Liver (tissue), 9 donors: Measurements from ENCODE around the gene EME1. TPM values are rescaled to one million over a fixed set of nuclear protein-coding genes. Genes with fewer than 3 reads are reported as not detected.

Experiments
- DNase-seq: peaks from one replicate; pipeline ENCODE4 v3.0.0-alpha.2; 2017; ENCODE audit warnings: low spot score
- H3K27ac ChIP-seq, 2 donors: one replicate each; pipeline ENCODE4 v1.7.0; 2013; ENCODE audit warnings: inconsistent platforms in 2 of 2, low read length in 2 of 2, control low read depth in 1 of 2, low read depth in 1 of 2, mild to moderate bottlenecking in 1 of 2
- H3K27me3 ChIP-seq, 4 donors: one replicate each; pipeline versions ENCODE4 v1.6.1 to v1.7.0; 2013; ENCODE audit warnings: low read length in 3 of 4, inconsistent platforms in 1 of 4, mild to moderate bottlenecking in 1 of 4, moderate library complexity in 1 of 4; ENCODE audit not compliant: control insufficient read depth in 4 of 4, insufficient read depth in 4 of 4
- H3K36me3 ChIP-seq, 4 donors: one replicate each; pipeline versions ENCODE4 v1.6.1 to v1.7.0; 2013; ENCODE audit warnings: low read length in 3 of 4, mild to moderate bottlenecking in 3 of 4, low read depth in 1 of 4, moderate library complexity in 1 of 4; ENCODE audit not compliant: control insufficient read depth in 4 of 4, insufficient read depth in 3 of 4
- H3K4me1 ChIP-seq, 4 donors: one replicate each; pipeline versions ENCODE4 v1.6.1 to v1.7.0; 2013; ENCODE audit warnings: low read length in 3 of 4, mild to moderate bottlenecking in 3 of 4, moderate library complexity in 1 of 4; ENCODE audit not compliant: control insufficient read depth in 4 of 4, insufficient read depth in 4 of 4
- H3K4me3 ChIP-seq, 3 donors: one replicate each; pipeline versions ENCODE4 v1.6.1 to v1.7.0; 2013; ENCODE audit warnings: low read length in 3 of 3, control low read depth in 1 of 3, low read depth in 1 of 3, mild to moderate bottlenecking in 1 of 3
- H3K9ac ChIP-seq, 2 donors: one replicate each; pipeline ENCODE4 v1.7.0; 2013; ENCODE audit warnings: low read length in 2 of 2, mild to moderate bottlenecking in 2 of 2, moderate library complexity in 2 of 2, control low read depth in 1 of 2, low read depth in 1 of 2
- H3K9me3 ChIP-seq, 4 donors: one replicate each; pipeline versions ENCODE4 v1.6.1 to v1.7.0; 2013; ENCODE audit warnings: low read length in 3 of 4; ENCODE audit not compliant: control insufficient read depth in 4 of 4
- EGR1 ChIP-seq, 2 donors: IDR thresholded peaks; 2 replicates each; pipeline ENCODE4 v1.6.1; 2016 to 2018; ENCODE audit warnings: antibody characterized with exemption in 2 of 2, low read depth in 2 of 2
- FOXA1 ChIP-seq: IDR thresholded peaks from 2 replicates; pipeline ENCODE4 v1.6.1; 2016; ENCODE audit warnings: antibody characterized with exemption
- FOXA2 ChIP-seq: IDR thresholded peaks from 2 replicates; pipeline ENCODE4 v1.6.1; 2016; ENCODE audit warnings: antibody characterized with exemption
- GABPA ChIP-seq, 2 donors: IDR thresholded peaks in 1 of 2; conservative IDR thresholded peaks in 1 of 2; 2 replicates each; pipeline ENCODE4 v1.6.1; 2016; ENCODE audit warnings: antibody characterized with exemption in 2 of 2, mild to moderate bottlenecking in 1 of 2, moderate library complexity in 1 of 2
- HNF4G ChIP-seq: IDR thresholded peaks from 2 replicates; pipeline ENCODE4 v1.6.1; 2016; ENCODE audit warnings: antibody characterized with exemption
- NR2F2 ChIP-seq: IDR thresholded peaks from 2 replicates; pipeline ENCODE4 v1.6.1; 2016; ENCODE audit warnings: antibody characterized with exemption
- RAD21 ChIP-seq, 2 donors: IDR thresholded peaks; 2 replicates each; pipeline ENCODE4 v1.6.1; 2016; ENCODE audit warnings: antibody characterized with exemption in 2 of 2, mild to moderate bottlenecking in 2 of 2
- RXRA ChIP-seq, 2 donors: IDR thresholded peaks; 2 replicates each; pipeline ENCODE4 v1.6.1; 2017 to 2018; ENCODE audit warnings: antibody characterized with exemption in 2 of 2, mild to moderate bottlenecking in 1 of 2
- SP1 ChIP-seq: IDR thresholded peaks from 2 replicates; pipeline ENCODE4 v1.6.1; 2018; ENCODE audit warnings: antibody characterized with exemption, mild to moderate bottlenecking
- YY1 ChIP-seq: IDR thresholded peaks from 2 replicates; pipeline ENCODE4 v1.6.1; 2016; ENCODE audit warnings: antibody characterized with exemption, mild to moderate bottlenecking
- WGBS: extraction: QIAGEN DNeasy Blood & Tissue Kit; methylation state at CpG from one replicate; pipeline ENCODE4 v1.1.7; 2013; 5-methylcytosine and 5-hydroxymethylcytosine counted together
- polyA plus RNA-seq, 2 donors: library from polyadenylated mRNA; stranded (reverse) in 1 of 2; unstranded in 1 of 2; fragments of 200-250 nt in 1 of 2; fragments of >200 nt in 1 of 2; fragmentation: Nextera tagmentation in 1 of 2; extraction: Ambion mirVana in 1 of 2; gene quantifications; one replicate each; pipeline versions ENCODE4 v1.2.1 to v1.2.3, GENCODE V29; 2013 to 2015
- total RNA-seq, 2 donors: library from RNA; depleted of rRNA; stranded (reverse); fragments of >200 nt; gene quantifications; one replicate each; pipeline ENCODE4 v1.2.3, GENCODE V29; 2014
- TF ChIP-seq, protein P1 (sequence below): IDR thresholded peaks from 2 replicates; pipeline ENCODE4 v1.6.1; 2016; ENCODE audit warnings: antibody characterized with exemption
- TF ChIP-seq, protein P2 (sequence below): IDR thresholded peaks from 2 replicates; pipeline ENCODE4 v1.6.1; 2016; ENCODE audit warnings: antibody characterized with exemption
- TF ChIP-seq, protein P3 (sequence below): IDR thresholded peaks from 2 replicates; pipeline ENCODE4 v1.6.1; 2016; ENCODE audit warnings: antibody characterized with exemption, mild to moderate bottlenecking
- TF ChIP-seq, protein P4 (sequence below): IDR thresholded peaks from 2 replicates; pipeline ENCODE4 v1.6.1; 2016; ENCODE audit warnings: antibody characterized with exemption
- donor health status: healthy.
- donor health status: healthy.
- donor health status: healthy.
- donor health status: healthy.
- donor health status: healthy.

The EME1 gene
- total and polyA plus RNA-seq, 4 donors, result 0.08 to 3.4 (median 0.35) TPM

DNA sequence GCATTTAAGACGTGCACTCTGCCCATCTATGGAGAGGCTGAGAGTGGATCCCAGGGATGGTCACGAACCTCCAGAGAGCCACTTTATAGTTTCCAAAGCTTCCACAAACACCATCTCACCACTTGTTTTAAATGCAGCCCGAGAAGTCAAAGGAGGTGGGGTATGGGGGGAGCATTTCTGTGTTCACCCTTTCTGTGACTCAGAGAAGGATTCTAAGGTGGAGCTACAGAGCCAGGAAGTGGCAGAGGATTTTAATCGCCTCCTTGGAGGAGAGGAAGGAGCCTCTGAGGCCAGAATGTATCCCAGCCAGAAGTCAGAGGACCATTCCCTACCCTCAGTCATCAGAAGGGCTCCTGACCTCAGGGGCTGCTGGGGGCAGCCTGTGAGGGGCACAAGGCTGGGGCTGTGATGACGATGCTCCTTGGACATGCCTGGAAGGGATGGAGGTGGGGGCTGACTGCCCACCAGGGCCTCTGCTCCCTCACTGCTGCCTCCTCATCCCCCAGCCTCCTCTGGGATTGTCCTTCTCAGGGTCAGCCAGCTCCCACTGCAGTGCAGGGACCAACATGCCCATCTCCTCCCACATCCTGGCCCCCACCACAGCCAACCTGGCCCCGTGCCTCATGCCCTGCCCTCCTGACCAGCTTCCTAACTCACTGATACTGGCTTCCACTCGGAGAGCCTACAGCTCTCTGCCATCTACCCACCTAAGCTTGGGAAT, 24.3 kb upstream of the EME1 start:
- no peak for TF ChIP-seq SP1
- TF ChIP-seq, protein P1, sequence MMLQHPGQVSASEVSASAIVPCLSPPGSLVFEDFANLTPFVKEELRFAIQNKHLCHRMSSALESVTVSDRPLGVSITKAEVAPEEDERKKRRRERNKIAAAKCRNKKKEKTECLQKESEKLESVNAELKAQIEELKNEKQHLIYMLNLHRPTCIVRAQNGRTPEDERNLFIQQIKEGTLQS, result no peak
- TF ChIP-seq YY1, result no peak
- TF ChIP-seq RXRA (IDR thresholded peaks at IDR 0.05), result no peak
- no peak for TF ChIP-seq FOXA1
- TF ChIP-seq RAD21 (IDR thresholded peaks at IDR 0.05), result no peak
- peaks cover 0 to under 1% (median 0%) of the 10 kb centered on the region in 4 donors for H3K36me3 ChIP-seq
- H3K4me1 ChIP-seq, result peaks cover 6 to 17% (median 11%) of the 10 kb centered on the region in 4 donors
- no peak overlapping the region for H3K4me3 ChIP-seq
- 86% methylated on average over 7 of the region's 7 CpGs for WGBS
- no peak overlapping the region for H3K27ac ChIP-seq
- no peaks in the 10 kb centered on the region for H3K9me3 ChIP-seq
- DNase-seq, result no peak
- H3K9ac ChIP-seq, result no peak overlapping the region
- H3K27me3 ChIP-seq, result no peaks in the 10 kb centered on the region

DNA sequence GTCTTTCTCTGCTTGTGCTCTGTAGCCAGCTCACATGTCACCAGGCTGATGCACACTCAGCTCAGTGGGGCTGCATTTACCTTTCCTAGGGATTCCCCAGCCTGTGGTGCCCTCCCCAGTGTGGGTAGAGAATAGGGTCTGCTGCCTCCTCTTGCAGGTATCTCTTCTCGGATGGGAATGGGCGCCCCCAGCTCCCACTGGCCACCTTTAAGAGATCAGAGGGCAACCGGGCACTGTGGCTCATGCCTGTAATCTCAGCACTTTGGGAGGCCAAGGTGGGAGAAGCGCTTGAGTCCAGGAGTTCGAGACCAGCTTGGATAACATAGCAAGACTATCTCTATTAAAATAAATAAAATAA, 23.8 kb upstream of the EME1 start:
- DNase-seq, result no peak
- Histone ChIP-seq H3K27me3 (no peaks in the 10 kb centered on the region), H3K4me3 (no peak overlapping the region), H3K4me1 (peaks cover 6 to 17% (median 11%) of the 10 kb centered on the region in 4 donors), H3K9ac (no peak overlapping the region), H3K9me3 (no peaks in the 10 kb centered on the region), H3K27ac (no peak overlapping the region), H3K36me3 (peaks cover 0 to 4% (median under 1%) of the 10 kb centered on the region in 4 donors)
- TF ChIP-seq, protein P2, sequence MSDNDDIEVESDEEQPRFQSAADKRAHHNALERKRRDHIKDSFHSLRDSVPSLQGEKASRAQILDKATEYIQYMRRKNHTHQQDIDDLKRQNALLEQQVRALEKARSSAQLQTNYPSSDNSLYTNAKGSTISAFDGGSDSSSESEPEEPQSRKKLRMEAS, result no peak
- TF ChIP-seq FOXA2 (no peak), EGR1 (IDR thresholded peaks at IDR 0.05; ENCODE audit: low read depth in 2 of 2) (no peak), RXRA (IDR thresholded peaks at IDR 0.05) (no peak), HNF4G (no peak), RAD21 (IDR thresholded peaks at IDR 0.05) (no peak), FOXA1 (no peak), GABPA (IDR thresholded peaks at IDR 0.05 in 1 of 2, conservative IDR thresholded peaks at IDR 0.05 in 1 of 2) (no peak), NR2F2 (no peak), YY1 (no peak)
- TF ChIP-seq, protein P3, sequence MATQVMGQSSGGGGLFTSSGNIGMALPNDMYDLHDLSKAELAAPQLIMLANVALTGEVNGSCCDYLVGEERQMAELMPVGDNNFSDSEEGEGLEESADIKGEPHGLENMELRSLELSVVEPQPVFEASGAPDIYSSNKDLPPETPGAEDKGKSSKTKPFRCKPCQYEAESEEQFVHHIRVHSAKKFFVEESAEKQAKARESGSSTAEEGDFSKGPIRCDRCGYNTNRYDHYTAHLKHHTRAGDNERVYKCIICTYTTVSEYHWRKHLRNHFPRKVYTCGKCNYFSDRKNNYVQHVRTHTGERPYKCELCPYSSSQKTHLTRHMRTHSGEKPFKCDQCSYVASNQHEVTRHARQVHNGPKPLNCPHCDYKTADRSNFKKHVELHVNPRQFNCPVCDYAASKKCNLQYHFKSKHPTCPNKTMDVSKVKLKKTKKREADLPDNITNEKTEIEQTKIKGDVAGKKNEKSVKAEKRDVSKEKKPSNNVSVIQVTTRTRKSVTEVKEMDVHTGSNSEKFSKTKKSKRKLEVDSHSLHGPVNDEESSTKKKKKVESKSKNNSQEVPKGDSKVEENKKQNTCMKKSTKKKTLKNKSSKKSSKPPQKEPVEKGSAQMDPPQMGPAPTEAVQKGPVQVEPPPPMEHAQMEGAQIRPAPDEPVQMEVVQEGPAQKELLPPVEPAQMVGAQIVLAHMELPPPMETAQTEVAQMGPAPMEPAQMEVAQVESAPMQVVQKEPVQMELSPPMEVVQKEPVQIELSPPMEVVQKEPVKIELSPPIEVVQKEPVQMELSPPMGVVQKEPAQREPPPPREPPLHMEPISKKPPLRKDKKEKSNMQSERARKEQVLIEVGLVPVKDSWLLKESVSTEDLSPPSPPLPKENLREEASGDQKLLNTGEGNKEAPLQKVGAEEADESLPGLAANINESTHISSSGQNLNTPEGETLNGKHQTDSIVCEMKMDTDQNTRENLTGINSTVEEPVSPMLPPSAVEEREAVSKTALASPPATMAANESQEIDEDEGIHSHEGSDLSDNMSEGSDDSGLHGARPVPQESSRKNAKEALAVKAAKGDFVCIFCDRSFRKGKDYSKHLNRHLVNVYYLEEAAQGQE, result no peak
- WGBS, result 96% methylated on average over 5 of the region's 5 CpGs

DNA sequence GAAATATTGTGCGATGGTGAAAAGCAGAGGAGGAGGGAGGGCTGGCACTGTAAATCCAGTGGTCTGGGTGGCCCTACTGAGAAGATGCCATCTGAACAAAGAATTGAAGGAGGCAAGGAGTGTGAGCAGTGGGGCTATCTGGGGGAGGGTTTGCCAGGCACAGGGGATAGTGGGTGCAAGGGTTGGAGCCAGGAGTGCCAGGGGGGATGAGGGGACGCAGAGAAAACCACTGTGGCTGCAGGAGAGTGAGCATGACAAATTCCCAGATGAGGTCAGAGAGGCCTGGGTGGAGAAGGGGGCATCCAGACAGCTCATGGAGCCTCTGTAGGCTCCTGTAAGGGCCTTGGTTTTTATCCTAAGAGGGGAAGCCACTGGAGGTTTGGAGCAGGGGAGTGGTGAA, 22.3 kb upstream of the EME1 start:
- Histone ChIP-seq H3K9ac (no peak overlapping the region), H3K27ac (no peak overlapping the region), H3K9me3 (no peaks in the 10 kb centered on the region), H3K4me1 (peaks cover 3 to 11% (median 8%) of the 10 kb centered on the region in 4 donors), H3K36me3 (peaks cover 0 to 15% (median 3%) of the 10 kb centered on the region in 4 donors), H3K27me3 (no peaks in the 10 kb centered on the region), H3K4me3 (no peak overlapping the region)
- no peak for DNase-seq
- WGBS, result 96% methylated on average over 2 of the region's 2 CpGs
- TF ChIP-seq FOXA1 (no peak), GABPA (IDR thresholded peaks at IDR 0.05 in 1 of 2, conservative IDR thresholded peaks at IDR 0.05 in 1 of 2) (no peak), YY1 (no peak), FOXA2 (no peak), RAD21 (IDR thresholded peaks at IDR 0.05) (no peak)
- TF ChIP-seq, protein P3, result no peak
- TF ChIP-seq, protein P2, result no peak
- TF ChIP-seq, protein P4, sequence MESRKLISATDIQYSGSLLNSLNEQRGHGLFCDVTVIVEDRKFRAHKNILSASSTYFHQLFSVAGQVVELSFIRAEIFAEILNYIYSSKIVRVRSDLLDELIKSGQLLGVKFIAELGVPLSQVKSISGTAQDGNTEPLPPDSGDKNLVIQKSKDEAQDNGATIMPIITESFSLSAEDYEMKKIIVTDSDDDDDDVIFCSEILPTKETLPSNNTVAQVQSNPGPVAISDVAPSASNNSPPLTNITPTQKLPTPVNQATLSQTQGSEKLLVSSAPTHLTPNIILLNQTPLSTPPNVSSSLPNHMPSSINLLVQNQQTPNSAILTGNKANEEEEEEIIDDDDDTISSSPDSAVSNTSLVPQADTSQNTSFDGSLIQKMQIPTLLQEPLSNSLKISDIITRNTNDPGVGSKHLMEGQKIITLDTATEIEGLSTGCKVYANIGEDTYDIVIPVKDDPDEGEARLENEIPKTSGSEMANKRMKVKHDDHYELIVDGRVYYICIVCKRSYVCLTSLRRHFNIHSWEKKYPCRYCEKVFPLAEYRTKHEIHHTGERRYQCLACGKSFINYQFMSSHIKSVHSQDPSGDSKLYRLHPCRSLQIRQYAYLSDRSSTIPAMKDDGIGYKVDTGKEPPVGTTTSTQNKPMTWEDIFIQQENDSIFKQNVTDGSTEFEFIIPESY, result no peak
